HG03159 (cell line): ENCODE results near the gene RFT1.

ENCODE experiments used
- ATAC-seq: cut with Tn5 transposase; IDR thresholded peaks from one replicate; pipeline ENCODE4 v1.9.1; 2021; ENCODE audit warnings: mild to moderate bottlenecking, moderate library complexity; ENCODE audit not compliant: unreplicated experiment

Gene RFT1, protein sequence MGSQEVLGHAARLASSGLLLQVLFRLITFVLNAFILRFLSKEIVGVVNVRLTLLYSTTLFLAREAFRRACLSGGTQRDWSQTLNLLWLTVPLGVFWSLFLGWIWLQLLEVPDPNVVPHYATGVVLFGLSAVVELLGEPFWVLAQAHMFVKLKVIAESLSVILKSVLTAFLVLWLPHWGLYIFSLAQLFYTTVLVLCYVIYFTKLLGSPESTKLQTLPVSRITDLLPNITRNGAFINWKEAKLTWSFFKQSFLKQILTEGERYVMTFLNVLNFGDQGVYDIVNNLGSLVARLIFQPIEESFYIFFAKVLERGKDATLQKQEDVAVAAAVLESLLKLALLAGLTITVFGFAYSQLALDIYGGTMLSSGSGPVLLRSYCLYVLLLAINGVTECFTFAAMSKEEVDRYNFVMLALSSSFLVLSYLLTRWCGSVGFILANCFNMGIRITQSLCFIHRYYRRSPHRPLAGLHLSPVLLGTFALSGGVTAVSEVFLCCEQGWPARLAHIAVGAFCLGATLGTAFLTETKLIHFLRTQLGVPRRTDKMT

DNA sequence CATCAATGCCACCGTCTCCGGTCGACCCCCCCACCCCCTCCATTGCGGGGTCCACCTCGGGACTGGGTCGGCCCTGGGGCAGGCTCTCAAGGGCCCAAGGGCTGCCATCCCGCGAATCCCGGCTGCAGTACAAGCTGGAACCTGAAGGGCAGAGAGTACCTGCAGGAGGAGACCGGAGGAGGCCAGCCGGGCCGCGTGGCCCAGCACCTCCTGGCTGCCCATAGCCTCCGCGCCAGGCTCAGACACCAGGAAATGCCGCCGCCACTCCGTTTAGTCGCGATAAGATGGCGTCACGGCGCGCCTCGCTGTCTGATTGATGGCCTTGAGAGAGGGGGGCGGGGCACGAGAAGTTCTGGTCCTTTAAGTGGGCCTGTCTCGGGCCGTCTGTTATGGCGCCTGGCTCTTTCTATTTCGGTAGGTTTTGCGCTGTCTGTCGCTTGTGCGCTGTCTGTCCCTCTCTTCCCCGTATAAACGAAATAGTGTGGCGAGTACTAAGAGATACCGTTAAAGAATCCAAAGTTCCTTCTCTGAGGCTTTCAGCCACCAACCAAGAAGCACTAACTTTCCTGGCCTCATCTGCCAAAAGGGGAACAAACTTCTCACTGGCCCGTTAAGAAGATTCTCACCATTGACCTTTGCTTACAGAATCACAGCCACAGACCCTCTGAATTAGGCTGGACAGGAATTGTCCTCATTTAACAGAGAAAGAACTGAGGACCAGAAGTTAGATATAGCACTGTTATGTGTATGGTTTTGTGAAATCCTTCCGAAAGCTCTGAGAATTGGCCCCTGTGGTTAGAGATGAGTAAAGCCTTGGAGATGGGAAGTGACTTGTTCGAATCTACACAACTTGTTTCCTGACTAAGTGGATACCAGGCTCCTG, at the start of gene RFT1:
Gene RFT1 (minus strand): TSS at position 257 of the 883 bp plus-strand sequence. CDS start 35 bp downstream, at position 222.
- peak; percentile 93 for ATAC-seq

- no peak for ATAC-seq
Measured at GRCh38 chr3:53179580-53179979, 49.3 kb upstream of the RFT1 start.

GRCh38 chr3:53178246-53178645, 48.0 kb upstream of the RFT1 start:
- no peak for ATAC-seq

DNA sequence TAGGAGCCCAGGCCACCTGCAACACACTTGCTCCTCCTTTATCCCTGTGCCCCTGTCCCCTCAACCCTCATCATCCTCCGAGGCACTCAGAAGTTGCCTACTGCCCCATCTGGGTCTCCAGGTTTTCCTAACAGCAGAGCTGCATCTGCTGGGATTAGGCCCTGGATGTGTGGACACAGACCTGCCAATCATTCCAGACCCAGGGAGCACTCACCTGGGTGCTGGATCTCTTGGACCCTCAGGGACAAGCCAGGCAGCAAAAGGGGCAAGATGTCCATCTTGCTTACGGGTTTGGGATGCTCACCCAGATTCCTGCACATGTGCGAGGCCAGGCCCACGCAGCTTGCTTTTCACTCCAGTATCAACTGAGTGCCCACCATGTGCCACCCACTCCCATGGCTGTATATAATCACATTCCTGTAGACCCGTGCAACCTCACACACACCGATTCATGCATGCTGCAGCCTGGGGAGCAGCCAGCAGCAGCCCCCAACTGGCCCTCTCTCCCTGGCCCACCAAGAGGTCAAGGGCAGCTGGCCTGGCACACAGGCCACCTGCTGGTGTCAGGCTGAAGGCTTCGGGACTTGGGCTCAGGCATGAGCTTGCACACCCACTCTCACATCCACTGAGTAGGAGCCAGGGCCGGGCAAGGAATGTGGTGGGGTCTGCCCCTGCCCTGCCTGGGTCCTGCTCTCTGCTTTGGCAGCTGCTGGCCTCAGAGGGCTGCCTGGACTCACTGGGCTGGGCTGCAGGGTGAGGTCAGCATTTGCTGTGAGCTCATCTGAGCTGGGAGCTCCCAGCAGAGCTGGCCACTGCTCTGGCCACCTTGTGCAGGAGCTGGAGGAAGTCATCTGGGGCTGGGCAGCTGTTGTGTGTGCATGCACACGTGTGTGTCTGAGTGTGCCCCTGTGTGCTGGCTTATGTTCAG, 45.6 kb upstream of the RFT1 start:
- ATAC-seq, result no peak

DNA sequence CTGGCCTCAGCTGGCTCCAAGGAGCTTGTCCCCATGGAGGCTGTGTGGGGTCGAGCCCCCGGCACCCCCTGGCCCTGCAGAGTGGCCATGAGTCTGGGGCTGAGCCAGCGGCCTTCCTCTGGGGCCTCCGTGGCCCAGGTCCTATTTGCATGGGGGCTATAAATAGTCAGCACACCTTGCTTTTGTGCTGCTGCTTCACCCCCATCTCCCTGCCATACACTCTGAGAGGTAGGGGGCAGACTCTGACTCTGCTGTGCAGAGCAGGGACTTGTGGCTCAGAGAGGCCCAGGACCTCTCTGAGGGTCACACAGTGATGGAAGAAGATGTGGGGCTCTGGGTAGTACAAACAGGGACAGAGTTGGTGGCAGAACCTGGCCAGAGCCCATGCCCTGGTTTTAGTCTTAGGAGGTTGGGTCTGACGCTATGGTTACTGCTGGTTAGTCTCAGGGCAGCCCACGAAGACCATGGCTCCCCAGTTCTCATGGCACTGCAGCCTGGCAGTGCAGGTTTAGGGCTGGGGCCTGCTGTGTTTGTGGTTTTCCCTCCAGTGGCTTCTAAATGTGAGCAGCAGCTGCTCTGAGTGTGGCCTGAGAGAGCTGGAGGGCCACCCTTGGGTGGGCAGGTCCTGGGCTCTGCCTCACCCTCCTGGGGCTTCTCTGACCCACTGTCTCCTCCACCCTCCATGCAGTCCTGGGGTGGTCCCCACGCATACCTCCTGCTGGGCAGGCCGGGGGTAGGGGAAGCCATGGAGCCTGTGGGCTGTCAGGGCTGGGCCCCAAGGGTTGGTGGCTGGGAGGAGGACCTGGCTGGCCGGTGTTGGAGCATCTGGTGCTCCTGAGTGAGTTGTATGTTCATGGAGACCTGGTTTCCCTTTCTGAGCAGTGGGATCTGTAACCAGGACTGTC, 44.4 kb upstream of the RFT1 start:
- no peak for ATAC-seq

DNA sequence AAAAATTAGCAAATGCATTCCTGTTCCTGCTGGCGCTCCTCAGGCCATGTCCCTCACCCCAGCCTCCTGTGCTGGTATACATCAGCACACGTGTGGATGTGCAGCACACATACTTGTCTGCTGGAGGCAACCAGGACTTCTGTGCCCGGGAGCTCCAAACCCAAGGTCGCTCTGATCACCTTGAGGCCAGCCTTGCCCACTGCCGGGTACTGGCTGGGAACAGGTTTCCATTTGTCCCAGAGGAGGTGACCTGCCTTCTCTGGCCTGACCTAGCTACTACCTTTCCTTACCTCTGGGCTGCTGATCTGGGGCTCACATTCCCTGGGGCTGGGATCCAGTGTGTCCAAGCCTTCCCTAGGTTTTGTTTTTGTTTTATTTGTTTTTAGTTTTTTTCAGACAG, 42.9 kb upstream of the RFT1 start:
- no peak for ATAC-seq

DNA sequence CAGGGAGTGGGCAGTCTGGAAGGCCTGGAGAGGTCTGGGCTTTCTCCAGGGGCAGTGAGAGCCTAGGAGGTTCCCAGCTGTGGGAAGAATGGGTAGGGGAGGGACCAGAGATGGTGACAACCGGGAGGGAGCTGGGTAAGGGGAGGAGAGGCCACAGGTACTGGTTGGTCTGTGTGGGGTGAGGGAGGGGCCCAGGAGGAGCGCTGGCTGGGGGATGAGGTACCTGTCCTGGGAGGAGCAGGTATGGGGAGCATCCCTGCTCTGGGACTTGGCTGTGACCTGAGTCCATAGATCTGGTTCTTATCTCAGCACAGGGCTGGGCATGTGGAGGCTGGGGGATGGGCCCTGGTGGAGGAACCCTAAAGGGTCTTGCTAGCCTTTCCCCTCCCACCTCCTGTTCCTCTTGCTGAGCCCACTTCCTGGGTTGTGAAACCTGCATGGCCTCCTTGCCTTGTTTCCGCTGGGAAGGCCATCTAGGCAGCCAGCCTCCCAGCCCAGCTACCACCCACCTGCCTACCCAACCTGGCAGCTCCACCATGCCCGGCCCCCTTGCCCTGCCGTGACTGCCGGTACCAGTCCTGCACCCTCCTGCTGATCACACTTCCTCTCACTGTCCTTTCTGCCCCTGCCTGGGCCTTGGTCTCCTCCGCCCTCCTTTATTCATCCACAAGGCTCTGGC, 41.7 kb upstream of the RFT1 start:
- ATAC-seq, result no peak

GRCh38 chr3:53171064-53171418, 40.8 kb upstream of the RFT1 start:
- ATAC-seq, result no peak

DNA sequence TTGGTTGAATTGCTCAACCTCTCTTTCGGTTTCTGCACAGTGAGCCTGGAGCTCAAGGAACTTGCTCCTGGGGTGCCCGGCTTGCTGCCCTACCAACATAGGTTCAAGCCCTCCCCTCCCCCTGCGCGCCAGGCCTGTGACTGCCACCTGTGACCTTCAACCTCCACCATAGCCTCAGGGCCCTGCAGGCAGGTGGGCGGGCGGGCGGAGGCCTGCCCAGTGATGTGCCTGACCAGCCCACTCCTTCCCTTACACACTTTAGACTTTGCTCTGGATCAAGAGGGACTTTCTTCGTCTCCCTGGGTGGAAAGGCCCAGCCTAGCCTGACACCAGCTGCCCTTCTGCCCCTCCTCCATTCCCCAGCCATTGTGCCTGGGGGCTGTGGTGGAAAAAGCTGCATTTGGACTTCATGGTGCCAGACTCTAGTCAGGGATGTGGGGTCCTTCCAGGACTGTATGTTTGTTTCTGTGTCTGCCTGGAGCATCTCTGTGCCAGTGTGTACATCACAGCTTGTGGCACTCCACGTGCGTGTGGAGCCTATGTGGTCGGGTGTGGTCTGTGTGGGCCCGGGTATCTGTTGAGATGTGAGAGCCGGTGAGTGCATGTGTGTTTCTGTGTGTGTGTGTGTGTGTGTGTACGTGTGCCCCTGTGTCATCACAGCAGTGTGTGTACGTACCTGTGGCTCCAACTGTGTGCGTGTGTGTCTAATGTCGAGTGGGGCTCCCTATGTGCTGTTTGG, 40.3 kb upstream of the RFT1 start:
- ATAC-seq, result no peak

DNA sequence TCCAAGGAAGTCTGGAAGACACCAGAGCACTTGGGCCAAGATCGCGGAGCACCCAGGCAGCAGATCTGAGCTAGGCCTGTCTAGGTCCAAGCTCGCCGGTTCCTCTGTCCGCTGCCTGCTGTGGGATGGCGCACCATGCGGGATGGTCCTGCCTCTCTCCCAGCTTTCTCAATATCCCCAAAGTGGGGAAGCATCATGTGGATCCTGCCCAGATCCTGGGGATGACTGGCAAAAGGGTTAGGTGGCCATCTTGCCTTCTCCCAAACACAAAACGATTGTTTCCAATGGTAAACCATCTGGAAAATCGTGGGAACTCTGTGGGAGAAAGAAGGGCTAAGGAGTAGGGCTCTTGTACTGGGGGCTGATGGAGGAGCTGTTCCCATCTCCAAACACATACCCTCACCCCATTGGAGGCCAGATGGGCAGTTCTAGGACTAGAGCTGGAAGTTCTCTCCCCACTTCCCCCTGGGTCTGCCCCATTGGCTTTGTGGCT, 39.6 kb upstream of the RFT1 start:
- no peak for ATAC-seq

GRCh38 chr3:53169045-53169831, 39.0 kb upstream of the RFT1 start:
- ATAC-seq, result no peak

- no peak for ATAC-seq
Measured at GRCh38 chr3:53168175-53168923, 38.1 kb upstream of the RFT1 start.

- ATAC-seq, result no peak
Measured at GRCh38 chr3:53167418-53168174, 37.4 kb upstream of the RFT1 start.

GRCh38 chr3:53166781-53167291, 36.6 kb upstream of the RFT1 start:
- no peak for ATAC-seq

GRCh38 chr3:53166206-53166605, 36.0 kb upstream of the RFT1 start:
- ATAC-seq, result no peak

GRCh38 chr3:53164911-53165310, 34.7 kb upstream of the RFT1 start:
- no peak for ATAC-seq
